Activated gamma-delta T cell treated with anti-CD3 and anti-CD28 coated beads, Interleukin-2, amount 50 U/mL, for 16 hours (primary cell): ENCODE data around the gene CST7.

ENCODE experiments used
- DNase-seq: peaks from one replicate; pipeline ENCODE4 v3.0.0-alpha.2; 2020; ENCODE audit warnings: low read depth

Gene CST7

DNA sequence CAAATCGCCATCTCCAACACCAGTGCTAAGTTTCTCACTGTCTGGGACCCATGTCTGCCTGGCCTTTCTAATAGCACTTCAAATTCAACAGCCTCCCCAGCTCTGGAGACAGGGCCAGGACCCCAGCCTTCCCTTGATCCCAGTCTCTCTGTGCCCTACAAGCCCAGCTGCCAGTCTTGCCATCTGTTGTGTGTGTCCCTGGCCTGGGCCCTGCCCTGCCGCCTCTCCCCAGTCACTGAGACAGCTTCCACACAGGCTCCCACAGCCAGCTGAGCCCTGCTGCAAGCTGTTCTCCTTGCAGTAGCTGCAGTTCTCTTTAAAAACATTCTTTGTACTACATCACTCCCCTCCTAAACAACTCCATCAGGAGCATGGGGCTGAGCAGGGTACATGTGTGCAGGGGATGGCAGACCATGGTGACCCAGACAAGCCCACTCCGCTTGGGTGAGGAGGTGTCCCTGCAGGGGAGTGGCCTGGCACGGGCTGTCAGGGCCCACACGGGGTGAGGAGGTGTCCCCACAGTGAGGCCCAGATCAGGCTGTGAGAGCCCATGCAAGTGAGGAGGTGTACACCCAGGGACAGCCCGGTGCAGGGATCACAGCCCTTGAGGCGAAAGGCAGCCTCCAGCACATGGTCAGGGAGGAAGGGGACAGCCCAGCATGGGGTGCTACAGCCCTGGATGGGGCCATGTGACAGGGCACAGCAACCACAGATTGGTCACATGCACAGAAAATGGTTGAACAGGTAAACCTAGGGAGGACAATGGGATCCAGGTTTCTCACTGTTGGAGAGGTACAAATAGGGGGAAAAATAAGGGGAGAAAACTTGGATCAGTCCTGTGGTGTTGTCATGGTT is 16.2 kb downstream of the CST7 start:
- no peak for DNase-seq

DNA sequence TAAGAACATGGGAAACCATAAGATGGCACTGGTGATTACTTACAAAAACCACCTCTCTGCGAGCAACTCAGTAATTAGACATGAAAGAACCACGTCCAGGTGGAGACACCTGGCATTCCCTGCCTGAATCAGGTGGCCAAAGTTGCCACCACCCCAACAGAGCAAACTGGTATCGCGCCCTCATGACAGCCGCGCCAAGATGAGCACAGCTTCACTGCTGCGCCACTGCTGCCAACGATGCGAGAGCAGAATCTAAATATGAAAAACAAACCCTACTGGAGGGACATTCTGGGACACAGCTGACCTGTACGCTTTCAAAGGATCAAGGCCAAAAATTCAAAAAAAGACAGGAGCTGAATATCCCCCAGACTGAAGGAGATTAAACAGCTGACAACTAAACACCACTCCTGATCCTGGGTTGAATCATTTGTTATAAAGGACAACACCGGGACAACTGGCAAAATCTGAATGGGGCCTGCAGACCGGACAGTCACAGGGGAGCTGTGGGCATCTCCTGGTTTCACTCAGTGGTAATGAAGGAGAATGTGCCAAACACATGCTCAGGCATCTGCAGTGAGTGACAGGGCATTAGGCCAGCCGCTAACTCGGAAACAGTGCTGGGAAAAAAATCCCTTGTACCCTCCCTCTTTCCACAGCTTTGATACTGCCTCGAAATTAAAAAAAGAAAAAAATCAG is 17.4 kb downstream of the CST7 start:
- no peak for DNase-seq

DNA sequence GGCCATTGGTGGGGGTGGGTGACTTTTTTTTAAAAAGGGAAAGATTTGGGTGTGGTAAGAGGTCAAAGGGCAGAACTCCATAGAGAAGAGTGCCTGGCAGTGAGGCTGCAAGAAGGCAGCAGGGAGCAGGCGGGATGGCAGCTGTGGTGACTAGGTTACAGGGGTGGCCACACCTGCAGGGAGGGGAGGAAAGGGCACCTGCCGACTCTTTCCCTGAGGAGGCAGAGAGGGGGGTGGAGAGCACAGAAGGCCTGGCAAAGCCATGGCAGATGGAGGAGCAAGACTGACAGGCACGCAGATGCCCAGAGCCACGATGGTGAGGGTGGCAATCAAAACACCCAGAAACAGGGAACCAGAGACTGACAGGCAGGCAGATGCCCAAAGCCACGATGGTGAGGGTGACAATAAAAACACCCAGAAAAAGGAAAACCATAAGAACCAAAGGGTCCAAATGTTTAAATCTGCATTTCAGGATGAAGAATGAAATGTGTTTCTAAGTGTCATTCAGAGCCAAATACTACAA is 19.3 kb downstream of the CST7 start:
- DNase-seq = no peak

DNA sequence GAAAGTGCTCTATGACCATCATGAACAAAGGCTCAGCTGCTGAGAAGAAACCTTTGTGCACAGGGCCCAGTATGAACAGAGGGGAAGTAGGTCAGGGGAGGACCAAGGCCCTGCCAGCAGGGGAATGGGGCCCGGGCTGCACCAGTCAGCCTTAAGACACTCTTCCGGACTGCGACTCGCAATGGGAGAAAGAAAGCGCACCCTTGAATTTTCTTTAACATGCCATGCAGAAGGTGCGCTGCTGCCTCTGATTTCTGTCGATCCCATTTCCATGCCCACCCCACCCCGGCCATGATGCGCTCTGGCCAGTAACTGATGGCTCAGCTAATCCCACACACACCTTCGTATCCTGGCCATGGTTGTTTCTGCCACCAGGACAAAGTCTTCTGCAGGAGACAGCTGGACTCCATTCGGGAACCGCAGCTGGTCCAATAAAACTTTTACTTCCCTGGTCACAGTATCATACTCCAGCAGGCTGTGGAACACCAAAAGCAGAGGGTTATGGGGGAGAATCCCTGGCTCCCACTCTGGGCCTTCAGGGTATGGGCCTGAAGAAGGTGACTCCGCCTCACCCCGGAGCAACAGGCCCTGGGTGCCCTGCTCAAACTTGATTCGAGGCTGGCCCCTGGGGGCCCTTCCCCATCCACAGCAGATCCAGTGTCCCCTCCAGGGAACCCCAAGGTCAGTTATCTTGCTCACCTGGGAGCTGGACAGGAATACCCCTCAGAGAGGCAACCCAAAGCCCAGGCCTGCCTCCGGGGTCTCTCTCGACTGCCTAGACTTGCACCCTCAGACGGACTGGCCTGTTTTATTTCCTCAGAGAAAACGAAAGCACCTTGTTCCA is 20.3 kb downstream of the CST7 start:
- DNase-seq = no peak

DNA sequence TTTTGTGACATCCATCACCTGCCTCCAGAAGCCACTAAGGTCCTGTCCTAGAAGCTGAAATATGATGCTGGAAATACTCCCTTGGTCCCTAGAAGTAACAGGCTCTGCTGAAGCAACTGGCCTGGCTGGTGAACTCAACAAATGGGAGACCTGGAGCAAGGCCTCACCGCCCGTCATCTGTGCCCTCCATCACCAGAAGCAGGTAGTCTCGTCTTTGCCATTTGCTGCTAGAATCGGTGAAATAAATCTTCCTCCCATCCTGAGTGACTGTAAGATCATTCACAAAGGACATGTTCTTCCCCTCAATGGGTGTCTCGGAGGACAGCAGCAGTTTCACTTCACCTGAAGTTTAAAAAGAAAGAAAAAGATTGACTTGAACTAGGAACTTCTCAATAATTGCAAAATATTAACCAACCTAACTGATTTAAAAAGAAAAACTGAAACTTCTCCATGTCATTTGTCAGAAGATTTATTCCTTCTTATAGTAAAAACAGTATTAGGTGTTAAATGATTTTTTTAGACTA is 21.0 kb downstream of the CST7 start:
- DNase-seq = no peak

DNA sequence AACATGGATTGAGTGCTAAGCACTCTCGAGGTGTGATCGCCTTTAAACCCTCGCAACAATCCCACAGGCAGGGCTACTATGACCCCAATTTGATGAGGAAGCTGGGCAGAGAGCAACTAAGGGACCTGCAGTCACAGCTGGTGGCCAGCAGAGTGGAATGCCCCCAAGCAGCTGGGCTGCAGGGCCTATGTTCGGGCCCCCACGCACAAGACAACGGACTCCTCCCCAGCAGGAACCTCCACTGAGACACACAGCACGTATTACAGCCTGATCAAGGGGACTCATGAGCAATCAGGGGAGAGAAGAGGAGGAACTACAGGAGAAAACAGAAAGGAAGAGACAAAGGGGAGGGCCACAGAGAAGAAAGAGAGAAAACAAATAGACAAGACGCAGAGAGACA is 21.7 kb downstream of the CST7 start:
- DNase-seq = no peak

DNA sequence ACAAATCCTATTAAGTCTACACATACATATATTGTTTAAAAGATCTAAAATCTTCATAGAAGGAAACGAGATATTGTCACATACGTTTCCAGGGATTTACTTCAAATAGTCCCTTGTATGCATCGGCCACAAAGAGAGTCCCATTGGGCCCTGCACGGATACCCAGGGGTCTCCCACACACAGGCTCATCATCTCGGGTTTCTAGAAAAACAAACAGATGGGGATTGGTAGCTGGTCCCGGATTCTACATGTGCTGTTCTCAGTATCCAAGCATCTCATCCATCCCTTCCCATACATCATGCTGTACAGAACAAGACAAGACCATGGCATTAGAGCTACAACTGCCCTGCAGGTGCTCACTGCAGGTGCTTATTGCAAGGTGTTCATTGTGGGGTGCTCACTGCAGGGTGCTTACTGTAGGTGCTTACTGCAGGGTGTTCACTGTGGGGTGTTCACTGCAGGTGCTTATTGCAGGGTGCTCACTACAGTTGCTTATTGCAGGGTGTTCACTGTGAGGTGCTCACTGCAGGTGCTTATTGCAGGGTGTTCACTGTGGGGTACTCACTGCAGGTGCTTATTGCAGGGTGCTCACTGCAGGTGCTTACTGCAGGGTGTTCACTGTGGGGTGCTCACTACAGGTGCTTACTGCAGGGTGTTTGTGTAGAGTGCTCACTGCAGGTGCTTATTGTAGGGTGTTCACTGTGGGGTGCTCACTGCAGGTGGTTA is 22.5 kb downstream of the CST7 start:
- no peak for DNase-seq

DNA sequence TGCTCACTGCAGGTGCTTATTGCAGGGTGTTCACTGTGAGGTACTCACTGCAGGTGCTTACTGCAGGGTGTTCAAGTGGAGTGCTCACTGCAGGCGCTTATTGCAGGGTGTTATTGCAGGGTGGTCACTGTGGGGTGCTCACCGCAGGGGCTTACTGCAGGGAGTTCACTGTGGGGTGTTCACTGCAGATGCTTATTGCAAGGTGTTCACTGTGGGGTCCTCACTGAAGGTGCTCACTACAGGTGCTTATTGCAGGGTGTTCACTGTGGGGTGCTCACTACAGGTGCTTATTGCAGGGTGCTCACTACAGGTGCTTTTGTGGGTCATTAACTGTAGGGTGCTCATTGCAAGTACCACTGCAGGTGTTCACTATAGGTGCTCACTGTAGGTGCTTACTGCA is 23.3 kb downstream of the CST7 start:
- DNase-seq = no peak

DNA sequence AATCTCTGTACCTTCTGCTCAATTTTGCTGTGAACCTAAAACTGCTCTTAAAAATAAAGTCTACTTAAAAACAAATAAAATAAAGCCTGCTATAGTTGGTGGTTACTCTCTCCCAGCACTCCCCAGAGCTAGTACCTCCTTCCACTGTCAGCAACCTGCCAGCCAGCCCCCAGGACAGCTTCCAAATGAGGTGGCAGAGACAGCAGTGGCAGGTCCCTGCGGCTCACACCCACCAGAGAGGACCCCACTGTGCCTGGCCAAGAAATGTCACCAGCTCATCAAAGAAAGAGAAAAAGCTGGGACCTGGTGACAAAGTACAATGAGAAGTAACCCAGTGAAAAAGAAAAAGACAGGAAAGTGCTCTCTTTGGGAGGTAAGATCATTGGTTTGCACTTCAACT is 28.3 kb downstream of the CST7 start:
- no peak for DNase-seq

DNA sequence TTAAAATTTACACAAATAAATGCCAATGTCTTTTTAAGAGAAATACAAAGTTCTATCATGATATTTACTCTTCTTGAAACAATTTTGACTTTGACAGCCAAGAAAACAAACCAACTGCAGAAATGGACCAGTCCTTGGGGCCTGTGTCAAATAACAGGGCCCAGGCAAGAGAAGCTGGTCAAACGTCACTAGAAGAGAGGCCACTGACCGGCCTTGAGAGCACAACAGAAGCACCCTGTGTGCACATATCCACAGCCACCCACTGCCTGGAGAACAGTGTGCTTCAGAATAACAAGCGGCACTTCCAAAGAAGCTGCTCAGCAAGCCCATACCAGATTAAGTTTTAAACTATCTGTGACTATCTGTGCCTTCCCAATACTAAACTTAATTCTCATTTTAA is 28.7 kb downstream of the CST7 start:
- no peak for DNase-seq

DNA sequence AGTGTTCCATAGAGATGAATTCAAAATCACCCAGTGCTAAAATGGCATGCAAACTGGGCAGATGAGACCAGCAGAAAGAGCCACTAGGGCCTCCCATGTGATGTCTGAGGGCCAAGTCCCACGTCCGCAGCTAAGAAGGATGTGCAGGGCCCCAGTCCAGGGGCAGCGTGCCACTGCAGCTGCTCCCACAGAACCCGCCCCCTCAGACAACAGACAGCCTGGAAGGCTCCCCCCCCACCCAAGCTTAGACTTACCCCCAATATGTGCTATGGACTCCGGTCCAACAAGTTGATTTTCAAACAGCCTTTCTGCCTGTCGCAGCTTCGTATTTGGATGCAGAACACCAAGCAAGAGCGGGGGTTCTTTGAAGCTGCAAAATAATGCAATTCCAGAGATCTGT is 29.4 kb downstream of the CST7 start:
- DNase-seq = no peak

DNA sequence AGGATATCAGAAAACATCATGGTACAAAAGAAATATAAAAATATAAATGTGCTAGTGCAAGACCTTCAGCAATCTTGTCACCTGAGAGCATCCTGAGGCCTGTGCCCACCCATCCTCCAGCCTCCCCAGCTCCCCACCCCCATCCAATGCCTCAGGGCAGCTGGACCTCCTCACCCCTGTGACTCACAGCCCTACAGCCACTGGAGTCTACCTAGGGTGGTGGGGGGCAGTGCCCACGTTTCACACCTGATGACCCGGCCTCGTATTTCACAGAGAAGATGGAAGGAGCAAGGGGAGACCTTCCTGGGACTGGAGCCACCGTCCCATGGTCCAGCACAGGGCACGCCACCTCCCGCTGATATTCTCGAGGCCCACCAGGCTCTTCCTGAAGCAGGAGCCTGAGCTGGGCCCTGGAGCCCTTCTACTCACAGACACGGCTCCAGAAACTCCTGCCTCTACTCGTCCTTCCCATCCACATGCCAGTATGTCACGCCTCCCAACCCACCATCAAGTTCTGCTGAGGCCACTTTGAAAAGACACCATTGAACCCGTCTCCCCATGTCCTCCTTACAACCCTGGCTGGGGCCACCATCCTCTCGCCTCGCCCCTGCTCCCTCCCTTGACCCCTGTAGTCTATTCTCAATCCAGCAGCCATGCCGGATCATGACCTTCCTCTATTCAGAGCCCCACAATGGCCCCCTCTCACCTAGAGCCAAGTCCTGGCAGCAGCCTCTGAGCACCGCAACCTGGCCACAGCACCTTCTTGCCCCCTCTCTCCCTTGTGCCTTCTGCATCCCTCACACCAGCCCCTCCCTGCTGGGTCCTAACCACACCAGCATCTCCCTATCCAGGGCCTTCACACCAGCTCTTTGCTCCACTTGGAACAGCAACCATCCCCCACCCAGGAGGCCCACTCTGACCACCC is 30.2 kb downstream of the CST7 start:
- no peak for DNase-seq

DNA sequence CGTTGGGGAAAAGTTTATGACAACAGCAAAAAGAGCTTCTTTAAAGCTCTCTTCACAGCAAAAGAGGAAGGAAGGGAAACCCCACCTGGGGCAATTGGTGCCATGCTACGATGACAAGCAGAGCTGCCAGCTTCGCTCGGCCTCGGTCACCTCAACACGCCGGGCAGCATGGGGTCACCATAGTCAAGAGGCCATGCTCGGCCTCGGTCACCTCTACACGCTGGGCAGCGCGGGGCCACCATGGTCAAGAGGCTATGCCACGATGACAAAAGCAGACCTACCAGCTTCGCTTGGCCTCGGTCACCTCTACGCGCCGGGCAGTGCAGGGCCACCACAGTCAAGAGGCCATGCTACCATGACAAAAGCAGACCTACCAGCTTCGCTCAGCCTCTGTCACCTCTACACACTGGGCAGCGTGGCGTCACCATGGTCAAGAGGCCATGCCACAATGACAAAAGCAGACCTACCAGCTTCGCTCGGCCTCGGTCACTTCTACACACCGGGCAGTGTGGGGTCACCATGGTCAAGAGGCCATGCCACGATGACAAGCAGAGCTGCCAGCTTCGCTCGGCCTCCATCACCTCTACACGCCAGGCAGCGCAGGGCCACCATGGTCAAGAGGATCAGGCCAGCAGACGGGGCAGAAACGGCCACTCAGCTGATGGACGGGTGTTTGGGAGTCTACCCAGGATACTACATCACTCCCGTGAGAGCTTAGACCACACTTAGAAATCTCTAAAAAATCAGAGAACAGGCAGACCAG is 31.4 kb downstream of the CST7 start:
- no peak for DNase-seq

DNA sequence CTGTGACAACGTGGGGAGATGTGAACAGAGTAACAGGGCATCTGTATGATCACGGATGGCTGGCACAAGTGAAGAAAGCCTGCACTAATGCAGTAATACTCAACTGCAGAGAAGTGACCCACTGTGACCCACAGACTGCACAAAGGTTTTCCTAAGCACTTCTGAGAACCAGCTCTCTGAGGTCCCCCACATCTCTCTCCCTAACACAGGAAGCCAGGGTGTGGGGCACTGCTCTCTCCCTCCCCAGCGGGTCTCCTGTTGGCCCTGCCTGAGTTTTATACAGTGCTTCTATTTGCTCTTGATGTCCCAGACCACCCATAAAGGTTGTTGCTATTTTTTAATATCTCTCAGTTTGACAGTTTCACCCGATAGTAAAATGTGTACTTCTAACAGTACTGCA is 32.2 kb downstream of the CST7 start:
- no peak for DNase-seq

DNA sequence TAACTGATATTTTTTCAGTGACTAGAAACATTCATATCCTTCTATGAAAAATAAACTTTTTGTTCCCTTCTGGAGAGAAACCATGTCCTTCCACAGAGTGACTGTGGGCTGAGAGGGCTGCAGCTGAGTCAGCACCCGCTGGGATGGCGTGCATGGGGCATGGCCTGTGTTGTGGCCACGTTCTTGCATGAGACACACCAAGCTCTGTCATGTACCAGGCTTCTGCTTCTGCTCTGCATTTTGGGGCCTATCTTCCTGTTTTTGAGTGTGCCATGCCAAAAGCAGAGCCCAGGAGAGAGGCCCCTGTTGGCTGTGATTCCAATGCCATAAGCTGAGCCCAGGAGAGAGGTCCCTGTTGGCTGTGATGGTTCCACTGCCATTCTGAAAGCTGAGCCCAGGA is 32.7 kb downstream of the CST7 start:
- DNase-seq = no peak

DNA sequence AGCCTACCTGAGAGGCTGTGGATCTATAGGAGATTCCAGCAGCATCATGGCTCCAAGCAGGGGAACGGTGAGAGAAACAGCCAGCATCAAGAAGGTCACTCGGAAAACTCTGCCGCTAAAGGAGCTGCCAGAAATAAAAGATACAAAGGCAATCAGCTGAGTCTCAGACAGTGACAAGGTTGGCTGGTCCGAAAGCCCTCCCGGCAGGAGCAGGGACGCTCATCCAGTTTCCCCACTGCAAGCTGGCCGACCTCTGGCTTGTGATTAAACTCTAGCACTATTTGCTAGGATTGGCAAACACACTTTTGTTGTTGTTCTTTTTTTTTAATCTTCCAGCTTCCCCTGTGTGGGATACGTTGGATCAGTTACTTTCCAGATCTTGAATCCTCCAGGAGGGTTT is 34.8 kb downstream of the CST7 start:
- DNase-seq = no peak

DNA sequence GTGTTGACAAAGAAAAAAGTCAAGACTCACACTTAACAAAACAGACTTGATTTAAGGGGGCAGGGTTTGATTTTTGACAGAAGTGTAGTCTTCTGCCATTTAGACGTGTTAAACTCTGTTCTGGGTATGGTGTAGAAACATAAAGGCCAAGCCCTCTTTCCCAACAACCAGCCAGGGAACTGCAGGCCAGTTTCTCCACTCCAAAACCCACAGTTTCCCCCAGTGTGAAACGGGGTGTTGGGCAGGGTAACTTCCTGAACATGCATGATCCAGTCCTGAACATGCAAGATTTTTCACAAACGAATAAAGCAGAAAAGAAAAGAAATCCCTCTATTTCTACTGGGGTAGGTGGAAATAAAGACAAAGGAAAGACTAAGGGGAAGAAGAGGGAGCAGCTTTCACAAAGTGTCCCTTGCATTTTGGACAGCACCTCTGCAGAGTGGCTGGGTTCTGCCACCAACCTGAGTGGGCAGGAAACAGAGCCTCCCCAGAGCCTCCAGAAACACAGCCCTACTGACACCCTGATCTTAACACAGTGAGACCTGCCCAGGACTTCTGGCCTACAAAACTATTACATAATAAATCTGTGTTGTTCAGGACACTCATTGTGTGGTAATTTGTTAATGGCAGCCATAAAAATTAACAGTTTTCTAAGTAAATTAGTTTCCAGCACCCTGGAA is 36.0 kb downstream of the CST7 start:
- no peak for DNase-seq

DNA sequence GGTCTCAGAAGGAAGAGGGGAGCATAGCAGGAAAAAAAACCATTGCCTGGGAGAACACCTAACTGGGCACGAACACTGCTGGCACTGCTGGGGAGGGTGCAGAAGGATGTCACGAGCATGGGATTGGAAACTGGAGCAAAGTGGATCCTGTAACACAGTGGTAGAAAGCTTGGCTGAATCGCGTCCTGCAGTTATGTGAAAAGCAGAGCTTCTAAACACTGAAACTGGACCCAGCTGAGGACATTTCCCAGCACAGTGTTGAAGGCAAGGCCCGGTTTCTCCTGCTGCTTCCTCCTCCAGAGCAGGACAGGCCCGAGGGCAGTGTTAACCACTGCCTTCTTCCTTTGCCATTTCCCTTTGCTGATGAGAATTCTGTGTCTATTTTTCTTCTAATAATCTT is 36.7 kb downstream of the CST7 start:
- DNase-seq = no peak

DNA sequence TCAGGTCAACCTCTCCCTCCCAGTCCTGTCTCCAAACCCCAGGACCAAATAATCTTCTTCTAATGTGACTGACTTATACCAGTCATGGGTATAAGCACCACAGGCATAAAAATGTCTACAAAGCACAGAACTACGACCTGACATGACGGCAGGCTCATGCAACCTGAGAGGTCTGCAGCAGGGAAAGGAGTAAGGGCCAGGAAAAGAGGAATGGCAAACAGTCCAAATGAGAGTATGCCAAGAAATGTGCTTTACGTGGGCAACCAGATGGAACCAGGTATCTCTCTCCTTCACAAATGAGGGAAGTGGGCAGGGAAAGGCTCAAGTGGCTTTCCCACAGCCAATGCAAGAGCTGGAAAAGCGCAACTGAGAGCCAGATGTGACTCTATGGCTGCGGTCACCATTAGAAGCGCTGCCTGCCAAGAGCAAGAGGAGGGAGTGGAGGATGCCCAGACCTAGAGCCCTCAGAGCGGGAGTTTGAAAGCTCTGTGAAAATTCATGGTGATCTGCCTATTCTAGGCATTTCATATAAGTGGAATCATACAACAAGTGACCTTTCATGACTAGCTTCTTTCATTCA is 37.5 kb downstream of the CST7 start:
- DNase-seq = no peak
